HG02981 (cell line): ENCODE measurements around the gene CST1.
"Not testable (repeated sequence)": the region's sequence is repeated elsewhere in the genome, so short reads cannot be mapped to it uniquely, and the experiment has no call there.

ENCODE experiments used
- ATAC-seq: cut with Tn5 transposase; IDR thresholded peaks from one replicate; pipeline ENCODE4 v1.9.1; 2021; ENCODE audit warnings: mild to moderate bottlenecking, moderate library complexity; ENCODE audit not compliant: unreplicated experiment

The CST1 gene, protein sequence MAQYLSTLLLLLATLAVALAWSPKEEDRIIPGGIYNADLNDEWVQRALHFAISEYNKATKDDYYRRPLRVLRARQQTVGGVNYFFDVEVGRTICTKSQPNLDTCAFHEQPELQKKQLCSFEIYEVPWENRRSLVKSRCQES

DNA sequence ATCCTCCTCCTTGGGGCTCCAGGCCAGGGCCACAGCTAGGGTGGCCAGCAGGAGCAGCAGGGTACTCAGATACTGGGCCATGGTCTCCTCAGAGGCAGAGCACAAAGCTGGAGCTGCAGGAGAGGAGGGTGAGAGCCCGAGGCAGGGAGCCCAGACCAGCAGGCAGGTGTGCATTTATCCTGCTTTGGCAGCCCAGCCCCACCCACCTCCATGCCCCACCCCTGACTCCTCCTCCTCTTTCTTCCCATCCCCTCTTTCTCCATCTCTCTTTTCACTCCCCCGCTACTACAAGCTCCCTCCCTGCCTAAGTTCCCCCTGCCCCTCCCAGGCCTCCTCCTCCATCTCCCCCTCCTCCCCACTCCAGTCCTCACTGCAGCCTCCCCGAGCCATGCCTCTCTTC, at the start of gene CST1:
CST1 (minus strand) TSS at position 150 of the 400 bp plus-strand sequence; CDS start at position 81, 69 bp downstream.
- not testable (repeated sequence) for ATAC-seq

DNA sequence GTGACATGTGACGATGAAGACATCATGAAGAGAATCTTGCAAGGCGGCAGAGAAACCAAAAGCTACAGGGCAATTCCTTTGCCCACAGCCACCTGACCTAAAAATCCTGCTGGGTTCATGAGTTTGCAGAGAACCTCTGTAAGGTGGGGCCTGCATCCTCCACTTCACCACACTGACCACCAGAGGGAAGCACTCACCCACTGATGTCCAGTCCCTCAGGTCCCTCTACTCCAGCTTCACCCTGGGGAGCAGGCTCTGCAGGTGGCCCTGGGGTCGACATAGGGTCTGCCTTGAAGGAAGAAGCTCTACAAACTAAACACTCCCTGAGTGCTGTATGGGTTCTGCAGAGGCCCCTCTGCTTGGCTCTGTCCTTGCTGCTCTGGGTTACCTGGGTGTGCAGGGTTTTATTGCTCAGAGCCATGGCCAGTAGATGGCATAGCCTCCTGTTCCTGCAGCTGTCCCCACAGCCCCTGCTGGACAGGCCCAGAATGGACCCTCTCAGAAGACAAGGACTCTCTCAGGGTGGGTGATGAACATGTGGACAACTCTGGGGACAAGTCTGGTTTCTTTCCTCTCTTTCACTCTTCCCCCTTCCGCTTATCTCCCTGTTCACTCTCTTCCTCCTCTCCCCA, 48.6 kb upstream of the CST1 start:
- ATAC-seq: peak; percentile 82

DNA sequence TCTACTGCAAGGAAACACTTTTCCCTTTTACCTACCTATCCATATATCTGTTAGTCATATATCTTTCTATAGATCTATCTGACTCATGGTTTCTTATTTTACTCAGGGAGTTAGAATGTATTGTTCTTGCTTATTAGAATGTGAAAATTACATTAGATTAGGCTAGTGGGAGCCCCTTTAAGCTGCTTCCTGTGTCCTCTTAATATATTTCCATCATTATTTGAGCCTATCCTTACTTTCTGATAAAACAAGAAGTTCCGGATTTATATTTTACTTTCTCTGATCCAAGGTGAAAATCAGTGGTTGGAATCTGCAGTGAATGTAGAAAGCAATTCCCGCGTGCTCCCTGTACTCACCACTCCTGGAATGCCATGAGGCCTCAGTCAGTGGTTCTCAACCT, 44.8 kb upstream of the CST1 start:
- no peak for ATAC-seq

DNA sequence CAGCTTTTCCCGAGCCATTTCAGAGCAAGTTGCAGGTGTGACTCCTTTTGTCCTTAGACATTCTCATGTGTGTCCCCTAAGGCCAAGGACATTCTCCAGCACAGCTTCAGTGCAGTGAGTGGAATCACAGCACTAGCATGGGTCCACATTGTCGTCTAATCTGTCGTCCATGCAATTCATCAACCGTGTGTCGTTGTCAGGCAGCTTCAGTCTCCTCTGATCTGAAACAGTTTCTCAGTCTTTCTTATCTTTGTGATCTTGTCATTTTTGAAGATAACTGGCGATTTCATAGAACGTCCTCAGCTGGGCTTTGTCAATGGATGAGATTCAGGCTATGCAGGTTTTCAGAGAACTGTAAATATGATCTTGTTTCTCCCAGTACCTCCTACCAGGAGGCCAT, 44.1 kb upstream of the CST1 start:
- no peak for ATAC-seq

DNA sequence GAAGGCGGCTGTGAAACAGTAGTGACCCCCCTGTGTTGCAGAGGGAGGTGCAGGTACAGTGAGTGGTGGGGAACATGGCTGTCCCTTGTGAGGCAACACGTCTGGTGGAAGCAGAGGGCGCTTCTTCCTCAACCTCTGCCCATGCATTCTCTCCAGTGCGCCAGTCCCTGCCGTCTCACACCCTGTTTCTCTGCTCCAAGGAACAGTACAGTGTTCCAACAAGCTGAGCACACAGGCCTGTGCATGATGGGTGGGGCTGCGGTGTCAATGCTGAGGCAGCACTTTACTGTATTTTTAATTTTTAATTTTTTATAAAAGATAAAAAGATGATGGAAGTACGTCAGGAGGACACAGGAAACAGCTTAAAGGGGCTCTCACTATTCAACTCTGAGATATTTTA, 43.3 kb upstream of the CST1 start:
- ATAC-seq: no peak

DNA sequence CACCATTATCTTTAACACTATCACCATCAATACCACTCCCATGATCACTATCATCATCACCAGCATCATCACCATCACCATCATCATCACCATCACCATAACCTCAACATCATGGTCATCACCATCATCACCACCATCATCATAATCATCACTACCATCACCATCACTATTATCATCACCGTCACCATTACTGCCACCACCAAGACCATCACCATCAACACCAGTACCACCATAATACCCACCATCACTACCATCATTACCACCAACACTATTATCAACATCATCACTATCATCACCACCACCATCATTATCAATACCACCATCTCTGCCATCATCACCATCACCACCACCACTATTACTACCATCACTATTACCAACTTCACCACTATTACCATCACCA, 32.7 kb upstream of the CST1 start:
- ATAC-seq: no peak

DNA sequence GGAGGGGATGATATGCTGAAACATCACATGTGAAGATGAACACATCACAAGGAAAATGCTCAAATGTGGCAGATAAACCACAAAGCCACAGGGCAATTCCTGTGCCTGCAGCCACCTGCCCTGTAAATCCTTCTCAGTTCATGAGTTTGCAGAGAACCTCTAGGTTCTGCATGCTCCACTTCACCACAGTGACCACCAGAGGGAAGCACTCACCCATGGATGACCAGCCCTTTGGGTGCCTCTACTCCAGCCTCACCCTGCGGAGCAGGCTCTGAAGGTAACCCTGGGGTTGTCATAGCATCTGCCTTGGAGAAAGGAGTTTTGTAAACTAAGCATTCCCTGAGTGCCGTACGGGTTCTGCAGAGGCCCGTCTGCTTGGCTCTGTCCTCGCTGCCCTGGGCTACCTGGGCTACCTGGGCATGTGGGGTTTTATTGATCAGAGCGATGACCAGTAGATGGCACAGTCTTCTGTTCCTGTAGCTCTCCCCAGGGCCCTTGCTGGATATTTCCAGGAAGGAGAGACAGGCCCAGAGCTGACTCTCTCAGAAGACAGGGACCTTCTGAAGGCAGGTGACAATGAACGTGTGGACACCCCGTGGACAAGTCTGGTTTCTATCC, 31.7 kb upstream of the CST1 start:
- no peak for ATAC-seq

DNA sequence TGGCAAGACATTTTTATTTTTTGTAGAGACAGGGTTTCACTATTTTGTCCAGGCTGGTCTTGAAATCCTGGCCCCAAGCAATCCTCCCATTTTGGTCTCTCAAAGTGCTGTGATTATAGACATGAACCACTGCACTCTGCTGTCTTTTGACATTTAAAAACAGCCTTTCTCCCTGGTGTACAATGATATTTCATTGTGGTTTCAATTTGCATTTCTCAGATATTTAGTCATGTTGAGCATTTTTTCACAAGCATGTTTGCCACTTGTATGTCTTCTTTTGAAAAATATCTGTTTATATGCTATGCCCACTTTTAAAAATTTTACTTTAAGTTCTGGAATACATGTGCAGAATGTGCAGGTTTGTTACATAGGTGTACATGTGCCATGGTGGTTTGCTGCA, 27.9 kb upstream of the CST1 start:
- ATAC-seq: not testable (repeated sequence)

DNA sequence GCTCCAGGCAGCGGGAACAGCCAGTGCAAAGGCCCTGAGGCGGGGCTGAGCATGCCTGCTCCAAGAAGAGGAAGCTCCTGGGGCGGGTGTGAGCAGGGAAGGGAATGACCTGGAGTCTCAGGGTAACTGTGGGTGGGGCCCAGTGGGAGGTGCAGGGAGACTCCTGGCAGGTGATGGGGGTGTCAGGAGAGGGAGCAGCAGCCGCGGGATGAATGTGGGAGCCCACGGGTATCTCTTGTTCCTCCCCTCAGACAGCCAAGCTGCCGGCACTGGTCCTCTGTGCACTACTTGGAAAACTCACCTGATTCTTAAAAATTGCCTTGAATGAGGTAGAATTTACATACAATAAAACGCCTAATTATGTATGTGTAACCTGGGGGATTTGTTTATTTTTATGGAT, 26.6 kb upstream of the CST1 start:
- ATAC-seq: not testable (repeated sequence)

DNA sequence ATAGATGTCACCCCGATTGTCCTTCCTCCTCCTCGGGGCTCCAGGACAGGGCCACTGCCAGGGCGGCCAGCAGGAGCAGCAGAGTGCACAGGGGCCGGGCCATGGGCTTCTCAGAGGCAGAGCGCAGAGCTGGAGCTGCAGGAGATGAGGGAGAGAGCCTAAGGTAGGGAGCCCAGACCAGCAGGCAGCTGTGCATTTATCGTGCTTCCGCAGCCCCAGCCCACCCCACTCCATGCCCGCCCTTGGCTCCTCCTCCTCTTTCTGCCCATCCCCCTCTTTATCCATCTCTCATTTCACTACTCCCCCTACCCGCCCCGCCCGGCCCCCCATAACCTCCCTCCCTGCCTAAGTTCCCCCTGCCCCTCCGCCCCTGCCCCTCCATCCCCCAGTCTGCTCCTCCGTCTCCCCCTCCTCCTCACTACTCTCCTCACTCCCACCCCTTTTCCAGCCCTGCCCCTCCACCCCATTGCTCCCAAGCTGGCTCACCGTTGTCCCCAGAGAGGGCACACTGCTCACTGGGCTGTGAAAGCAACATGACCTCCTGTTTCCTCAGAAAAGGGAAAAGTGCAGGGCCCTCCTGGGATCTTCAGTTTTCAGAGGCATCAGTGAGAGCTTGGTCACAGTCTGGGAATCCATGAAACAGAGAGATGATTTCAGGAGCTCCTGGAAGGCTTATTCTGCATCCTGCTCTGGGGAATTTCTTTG, 25.5 kb upstream of the CST1 start:
- ATAC-seq: no peak

DNA sequence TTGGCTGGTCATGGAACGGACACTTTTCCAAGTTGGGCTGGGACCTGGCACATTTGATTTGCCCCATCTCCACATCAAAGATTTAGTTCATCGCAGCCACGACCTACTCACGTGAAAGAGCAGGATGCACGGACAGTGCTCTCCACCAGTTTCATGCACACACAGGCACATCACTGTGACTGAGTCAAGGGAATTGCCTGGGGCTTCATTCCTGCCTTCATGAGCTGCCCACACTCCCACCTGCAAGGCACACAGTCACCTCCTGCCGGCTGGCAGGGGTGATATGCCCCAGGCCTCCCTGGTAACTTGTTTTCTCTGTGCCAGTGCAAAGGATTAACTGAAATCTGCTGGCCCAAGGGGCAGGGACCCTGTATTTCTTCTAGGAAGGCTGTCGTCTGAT, 23.3 kb upstream of the CST1 start:
- ATAC-seq: no peak

DNA sequence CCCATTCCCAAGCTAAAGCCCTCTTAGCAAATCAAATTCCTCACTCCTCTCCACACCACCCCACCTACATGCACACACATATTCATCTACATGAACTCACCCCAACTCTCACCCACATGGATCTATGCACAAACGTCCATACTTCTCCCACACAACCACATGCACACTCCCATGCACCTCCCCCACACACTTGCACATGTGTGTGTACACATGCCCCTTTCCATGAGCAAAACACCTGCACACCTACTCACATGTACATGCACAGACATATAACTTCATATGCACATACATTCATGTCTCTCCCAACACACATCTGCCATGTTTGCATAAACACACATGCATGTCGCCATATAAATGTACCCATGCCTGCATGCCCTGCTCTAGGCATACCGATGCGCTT, 22.8 kb upstream of the CST1 start:
- ATAC-seq: no peak

DNA sequence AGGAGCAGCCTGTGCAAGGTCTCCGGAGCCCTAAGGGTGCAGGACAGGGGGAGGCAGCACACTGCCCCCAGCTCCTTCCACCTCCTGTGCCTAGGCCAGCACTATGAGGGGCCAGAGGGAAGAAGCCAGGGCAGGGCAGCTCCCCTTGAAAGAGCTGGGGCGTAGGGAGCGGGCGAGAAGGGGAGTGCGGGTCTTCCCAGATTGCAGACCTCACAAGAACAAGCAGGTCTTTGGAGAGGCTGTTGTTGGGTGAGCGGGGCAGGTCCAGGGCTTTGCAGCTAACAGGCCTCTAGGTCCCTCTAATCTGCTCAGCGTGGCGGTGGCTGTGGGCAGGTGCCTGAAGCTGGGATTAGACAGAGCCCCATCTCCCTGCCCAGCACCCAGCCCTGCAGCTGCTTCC, 22.4 kb upstream of the CST1 start:
- no peak for ATAC-seq

DNA sequence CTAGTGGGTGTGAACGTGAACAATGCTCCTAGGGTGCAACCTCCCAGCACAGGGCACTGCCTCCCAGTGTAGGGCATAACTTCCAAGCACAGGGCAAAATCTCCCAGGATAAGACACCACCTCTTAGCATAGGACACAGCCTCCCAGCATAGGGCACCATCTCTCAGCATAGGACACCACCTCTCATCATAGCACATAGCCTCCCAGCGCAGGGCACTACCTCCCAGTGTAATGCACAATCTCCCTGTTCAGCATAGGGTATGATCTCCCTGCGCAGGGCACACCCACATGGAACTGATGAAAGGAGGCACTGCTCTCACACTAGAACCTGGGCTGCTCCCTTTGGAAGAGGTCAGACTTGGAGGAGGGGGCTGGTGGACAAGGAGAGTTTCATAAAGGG, 21.3 kb upstream of the CST1 start:
- no peak for ATAC-seq

DNA sequence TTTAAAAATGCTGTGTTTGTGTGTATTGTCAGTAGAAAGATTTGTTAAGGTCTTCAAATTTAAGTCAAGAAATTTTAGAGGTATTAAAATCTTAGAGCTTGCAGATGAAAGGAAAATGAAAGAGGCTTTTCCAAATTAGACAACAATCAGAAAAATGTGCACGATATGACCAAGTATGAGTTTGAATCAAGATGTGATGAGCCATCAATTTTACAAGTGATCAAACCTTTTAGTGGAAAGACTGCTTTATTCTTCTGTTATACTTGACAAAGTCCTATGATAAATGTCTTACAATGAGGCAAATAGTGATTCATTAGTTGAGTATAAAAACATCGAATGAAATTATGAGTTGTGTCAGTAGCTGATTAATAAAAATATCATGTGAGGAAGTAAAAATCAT, 19.6 kb upstream of the CST1 start:
- ATAC-seq: no peak

DNA sequence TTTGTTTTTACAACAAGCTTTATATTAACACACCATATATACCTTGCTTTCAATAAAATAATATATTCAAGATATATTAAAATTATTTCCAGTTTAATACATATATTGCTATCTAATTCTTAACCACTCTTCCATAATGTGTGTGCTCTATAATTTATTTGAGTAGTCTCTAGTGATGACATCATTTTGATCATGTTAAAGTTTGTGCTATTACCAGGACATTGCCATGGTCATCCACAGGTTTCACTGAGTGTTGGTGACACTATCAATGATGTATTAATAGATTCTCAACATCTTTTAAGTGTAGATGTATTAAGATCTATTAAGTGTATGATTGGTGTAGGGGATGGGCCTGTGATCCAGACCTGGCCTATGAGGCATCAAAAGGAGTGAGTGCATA, 17.8 kb upstream of the CST1 start:
- ATAC-seq: not testable (repeated sequence)

DNA sequence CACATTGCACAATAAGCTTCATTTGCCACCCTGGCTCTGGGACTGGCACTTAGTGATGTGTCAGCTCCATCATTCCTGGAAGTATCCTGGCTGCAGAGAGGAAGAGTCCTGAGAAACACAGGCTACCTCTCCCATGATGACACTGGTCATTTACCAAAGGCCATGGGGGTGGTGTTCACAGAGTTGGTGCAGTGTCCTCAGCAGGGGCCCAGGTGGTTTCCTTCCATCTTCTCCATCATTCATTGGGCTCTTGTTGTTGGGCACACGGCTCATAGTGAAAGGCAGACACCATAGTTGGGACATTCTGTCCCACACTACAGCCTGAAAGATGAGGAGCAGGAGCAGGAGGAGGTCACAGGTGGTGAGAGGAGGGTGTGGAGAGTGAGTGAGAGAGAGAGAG, 15.8 kb upstream of the CST1 start:
- ATAC-seq: no peak

DNA sequence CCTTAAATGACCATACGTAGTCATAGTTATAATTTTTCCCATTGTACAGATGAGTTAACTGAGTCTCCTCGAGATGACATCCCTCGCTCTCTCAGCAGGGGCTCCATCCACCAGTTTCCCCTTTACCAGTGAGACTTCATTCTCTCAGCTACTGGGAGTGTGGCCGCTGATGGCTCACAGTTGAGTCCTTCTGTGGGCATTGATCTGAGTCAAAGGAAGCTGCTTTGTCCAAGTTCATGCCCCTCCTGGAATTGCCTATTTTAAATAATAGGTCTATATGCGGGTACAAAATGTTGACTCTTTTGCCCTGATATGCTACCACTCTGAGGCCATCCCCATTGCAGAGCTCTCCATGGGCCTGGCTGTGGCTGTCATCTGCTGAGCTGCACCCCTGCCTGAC, 14.8 kb upstream of the CST1 start:
- no peak for ATAC-seq

DNA sequence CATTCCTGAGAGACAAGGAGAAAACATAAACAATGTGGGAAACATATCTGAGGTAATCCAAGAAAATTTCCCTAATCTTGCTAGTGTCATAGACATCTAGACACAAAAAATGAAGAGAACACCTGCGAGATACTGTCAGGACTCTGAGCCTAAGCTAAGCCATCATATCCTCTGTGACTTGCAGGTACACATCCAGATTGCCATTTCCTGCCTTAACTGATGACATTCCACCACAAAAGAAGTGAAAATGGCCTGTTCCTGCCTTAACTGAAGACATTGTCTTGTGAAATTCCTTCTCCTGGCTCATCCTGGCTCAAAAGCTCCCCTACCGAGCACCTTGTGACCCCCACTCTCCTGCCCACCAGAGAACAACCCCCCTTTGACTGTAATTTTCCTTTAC, 13.9 kb upstream of the CST1 start:
- not testable (repeated sequence) for ATAC-seq

DNA sequence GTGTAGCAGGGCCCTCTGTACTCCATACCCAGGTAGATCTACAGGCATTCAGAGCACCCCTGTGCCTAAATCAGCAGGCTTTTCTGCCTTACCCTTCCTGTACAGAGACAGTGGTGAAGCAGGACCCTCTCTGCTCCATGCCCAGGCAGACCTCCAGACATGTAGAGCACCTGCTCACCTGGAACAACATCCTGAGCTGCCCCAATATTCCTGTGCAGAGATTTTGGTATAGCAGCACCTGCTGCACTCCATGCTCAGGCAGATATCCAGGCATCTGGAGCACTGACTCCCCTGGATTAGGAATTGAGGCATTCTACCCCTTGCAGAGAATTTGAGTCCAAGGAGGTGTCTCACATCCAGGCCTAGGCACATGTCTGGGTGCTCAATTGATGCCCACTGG, 12.6 kb upstream of the CST1 start:
- no peak for ATAC-seq

DNA sequence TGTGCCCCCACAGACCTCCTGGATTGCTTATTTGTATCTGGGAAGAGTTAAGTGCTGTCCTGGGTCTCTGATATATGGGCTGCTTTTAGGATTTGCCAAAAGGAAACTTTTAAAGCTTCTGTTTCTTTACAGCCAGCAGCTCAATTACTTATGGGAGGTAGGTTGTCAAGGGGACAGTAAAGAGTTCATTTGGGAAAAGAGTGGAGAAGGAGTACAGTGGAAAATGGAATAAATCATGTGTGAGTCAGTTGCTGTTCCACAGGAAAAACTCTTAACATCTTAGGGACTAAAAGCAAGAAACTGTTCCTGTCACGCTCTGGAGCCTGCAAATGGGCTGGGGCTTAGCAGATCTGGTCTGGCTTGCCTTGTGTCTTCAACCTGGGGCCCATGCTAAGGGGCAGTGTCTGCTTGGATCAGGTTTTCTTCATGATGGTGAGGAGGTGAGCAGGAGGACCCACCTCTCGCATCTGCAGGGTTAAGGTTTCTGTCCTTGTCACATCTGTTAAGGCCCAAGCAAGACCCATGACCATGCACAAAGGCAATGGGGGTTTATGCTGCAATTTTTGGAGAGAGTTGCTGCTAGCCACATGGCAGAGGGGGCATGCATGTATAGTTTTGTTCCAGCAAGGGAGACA, 8.7 kb upstream of the CST1 start:
- ATAC-seq: no peak

DNA sequence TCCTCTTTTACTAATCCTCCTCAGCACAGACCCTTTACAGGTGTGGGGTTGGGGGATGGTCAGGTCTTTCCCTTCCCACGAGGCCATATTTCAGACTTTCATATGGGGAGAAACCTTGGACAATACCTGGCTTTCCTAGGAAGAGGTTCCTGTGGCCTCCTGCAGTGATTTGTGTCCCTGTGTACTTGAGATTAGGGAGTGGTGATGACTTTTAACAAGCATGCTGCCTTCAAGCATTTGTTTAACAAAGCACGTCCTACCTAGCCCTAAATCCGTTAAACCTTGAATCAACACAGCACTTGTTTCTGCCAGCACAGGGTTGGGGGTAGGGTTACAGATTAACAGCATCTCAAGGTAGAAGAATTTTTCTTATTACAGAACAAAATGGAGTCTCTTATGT, 6.1 kb upstream of the CST1 start:
- ATAC-seq: not testable (repeated sequence)
